Measurements from ENCODE around the gene HS3ST5. TPM values are rescaled to one million over a fixed set of nuclear protein-coding genes. Genes with fewer than 3 reads are reported as not detected.
"Not testable (repeated sequence)": the region's sequence is repeated elsewhere in the genome, so short reads cannot be mapped to it uniquely, and the experiment has no call there.

HS3ST5 gene
- total RNA-seq, 1 experiment from 2014 or later: 8.7 TPM

GRCh38 chr6:114151064-114151690, 191.6 kb downstream of the HS3ST5 start:
- H3K4me3 Mint-ChIP-seq: no peak overlapping the region
- DNase-seq (ENCODE audit: low spot score): no peak
- H3K9me3 Mint-ChIP-seq: peaks cover 16% of the 10 kb centered on the region
- H3K36me3 Mint-ChIP-seq: peaks cover 23% of the 10 kb centered on the region
- H3K27ac Mint-ChIP-seq: no peak overlapping the region
- POLR2A ChIA-PET: no interaction called here
- peaks cover 27% of the 10 kb centered on the region for H3K4me1 Mint-ChIP-seq
- no peak for ATAC-seq
- TF ChIP-seq CREB1 (CRISPR knock-in tag; IDR thresholded peaks at IDR 0.05) (no peak), JAZF1 (CRISPR knock-in tag; IDR thresholded peaks at IDR 0.05) (no peak), ZBTB43 (CRISPR knock-in tag; IDR thresholded peaks at IDR 0.05) (no peak), MXD4 (CRISPR knock-in tag; IDR thresholded peaks at IDR 0.05; ENCODE audit: borderline replicate concordance) (no peak), STAT6 (CRISPR knock-in tag; conservative IDR thresholded peaks at IDR 0.05; ENCODE audit: low read depth) (no peak), ZNF219 (CRISPR knock-in tag; IDR thresholded peaks at IDR 0.05; ENCODE audit: borderline replicate concordance) (no peak), ESRRA (CRISPR knock-in tag; IDR thresholded peaks at IDR 0.05; ENCODE audit: borderline replicate concordance) (no peak), SP1 (CRISPR knock-in tag; conservative IDR thresholded peaks at IDR 0.05) (no peak), MYBL2 (CRISPR knock-in tag; IDR thresholded peaks at IDR 0.05) (no peak), ZNF281 (CRISPR knock-in tag; IDR thresholded peaks at IDR 0.05) (no peak), GRHL2 (CRISPR knock-in tag; IDR thresholded peaks at IDR 0.05; ENCODE audit: insufficient replicate concordance, severe bottlenecking) (no peak), USF1 (CRISPR knock-in tag; IDR thresholded peaks at IDR 0.05) (no peak)
- CTCF ChIA-PET: interaction anchor here (1.1 kb wide), 1 partner anchor 43 kb away, joined by 3 read pairs; no protein-coding TSS in a partner anchor
- no peaks in the 10 kb centered on the region for H3K27me3 Mint-ChIP-seq (ENCODE audit: low read depth)

GRCh38 chr6:114149182-114149581, 193.6 kb downstream of the HS3ST5 start:
- H3K4me3 Mint-ChIP-seq; H3K27ac Mint-ChIP-seq; H3K27me3 Mint-ChIP-seq (ENCODE audit: low read depth); DNase-seq (ENCODE audit: low spot score); POLR2A ChIA-PET; ATAC-seq; CTCF ChIA-PET: not testable (repeated sequence)
- H3K4me1 Mint-ChIP-seq: peaks cover 19% of the 10 kb centered on the region
- peaks cover 16% of the 10 kb centered on the region for H3K9me3 Mint-ChIP-seq
- peaks cover 23% of the 10 kb centered on the region for H3K36me3 Mint-ChIP-seq

Measured in WTC11 (cell line).